AG10803 (cell line): ENCODE data around the gene C1orf174.
"Not testable (repeated sequence)": the region's sequence is repeated elsewhere in the genome, so short reads cannot be mapped to it uniquely, and the experiment has no call there.

Experiments
- DNase-seq: peaks from one replicate; pipeline ENCODE4 v3.0.0; 2010; ENCODE audit warnings: low read depth
- H3K4me3 ChIP-seq: 2 replicates; pipeline ENCODE4 v1.5.1; 2011; ENCODE audit warnings: mild to moderate bottlenecking, low read length, control low read depth
- CTCF ChIP-seq: conservative IDR thresholded peaks from 2 replicates; pipeline ENCODE4 v1.5.1; 2011; ENCODE audit warnings: mild to moderate bottlenecking, low read length, control low read depth, inconsistent platforms

Gene C1orf174

GRCh38 chr1:3921765-3922164 is 21.7 kb upstream of the C1orf174 start:
- H3K4me3 ChIP-seq: no peak overlapping the region
- no peak for DNase-seq
- no peak for TF ChIP-seq CTCF

GRCh38 chr1:3919706-3920105 is 19.6 kb upstream of the C1orf174 start:
- TF ChIP-seq CTCF: no peak
- DNase-seq: no peak
- H3K4me3 ChIP-seq: no peak overlapping the region

GRCh38 chr1:3918966-3919611 is 19.0 kb upstream of the C1orf174 start:
- no peak overlapping the region for H3K4me3 ChIP-seq
- no peak for DNase-seq
- TF ChIP-seq CTCF: no peak

GRCh38 chr1:3918359-3918758 is 18.3 kb upstream of the C1orf174 start:
- H3K4me3 ChIP-seq, DNase-seq: not testable (repeated sequence)

GRCh38 chr1:3917761-3918160 is 17.7 kb upstream of the C1orf174 start:
- DNase-seq: no peak
- TF ChIP-seq CTCF: no peak
- H3K4me3 ChIP-seq: no peak overlapping the region

GRCh38 chr1:3915551-3916121 is 15.6 kb upstream of the C1orf174 start:
- TF ChIP-seq CTCF: no peak
- DNase-seq: no peak
- no peak overlapping the region for H3K4me3 ChIP-seq

- no peak overlapping the region for H3K4me3 ChIP-seq
- DNase-seq: no peak
- TF ChIP-seq CTCF: no peak
These were observed 14.8 kb upstream of the C1orf174 start for GRCh38 chr1:3914911-3915310.
